Spinal cord (tissue), 10 donors: Measurements from ENCODE around the gene PARVB. TPM values are rescaled to one million over a fixed set of nuclear protein-coding genes. Genes with fewer than 3 reads are reported as not detected.
"Not testable (repeated sequence)": the region's sequence is repeated elsewhere in the genome, so short reads cannot be mapped to it uniquely, and the experiment has no call there.

Source experiments
- DNase-seq, 6 donors: peaks; one replicate each; pipeline versions ENCODE4 v3.0.0 to v3.0.0-alpha.2; 2013 to 2015; ENCODE audit warnings: low spot score in 6 of 6, low read depth in 4 of 6
- H3K27ac ChIP-seq: one replicate; pipeline ENCODE4 v1.5.1; 2013; ENCODE audit warnings: low read depth, low read length, control low read depth
- H3K27me3 ChIP-seq: one replicate; pipeline ENCODE4 v1.6.1; 2013; ENCODE audit warnings: low read length; ENCODE audit not compliant: control insufficient read depth, insufficient read depth
- H3K36me3 ChIP-seq: one replicate; pipeline ENCODE4 v1.6.1; 2013; ENCODE audit warnings: low read length; ENCODE audit not compliant: control insufficient read depth, insufficient read depth
- H3K4me1 ChIP-seq: one replicate; pipeline ENCODE4 v1.6.1; 2013; ENCODE audit warnings: low read length; ENCODE audit not compliant: control insufficient read depth, insufficient read depth
- H3K4me3 ChIP-seq: one replicate; pipeline ENCODE4 v1.5.1; 2013; ENCODE audit warnings: low read depth, low read length, control low read depth
- H3K9me3 ChIP-seq: one replicate; pipeline ENCODE4 v1.6.1; 2013; ENCODE audit warnings: low read length; ENCODE audit not compliant: control insufficient read depth, insufficient read depth
- WGBS: methylation state at CpG from one replicate; pipeline ENCODE4 v1.1.5; 2013; ENCODE audit warnings: missing lambda C conversion rate; ENCODE audit not compliant: insufficient coverage; 5-methylcytosine and 5-hydroxymethylcytosine counted together
- polyA plus RNA-seq, 2 donors: library from polyadenylated mRNA; unstranded; fragments of 120-200 nt; gene quantifications; one replicate each; pipeline ENCODE4 v1.2.1, GENCODE V29; 2013; ENCODE audit not compliant: insufficient read length in 2 of 2
- total RNA-seq, 2 donors: library from RNA; depleted of rRNA in 1 of 2; stranded (reverse); fragments of 120-200 nt in 1 of 2; fragments of >200 nt in 1 of 2; gene quantifications; one replicate each; pipeline versions ENCODE4 v1.2.3 to v1.2.4, GENCODE V29; 2013 to 2014
- donor health status: healthy.

The PARVB gene
- total and polyA plus RNA-seq, 4 donors, result 9.7 to 26.0 (median 18.9) TPM

- WGBS, result 70% methylated on average over 6 of the region's 14 CpGs
- no peaks in the 10 kb centered on the region for H3K36me3 ChIP-seq
These were observed 84.8 kb downstream of the PARVB start for GRCh38 chr22:44108806-44109385.

GRCh38 chr22:44109416-44109815 is 85.3 kb downstream of the PARVB start:
- whole genome bisulfite sequencing, result 76% methylated on average over 4 of the region's 4 CpGs
- peak in 1 of 6 donors; percentile 17 for DNase-seq

More at GRCh38 chr22:44108806-44109385, 84.8 kb downstream of the PARVB start:
- peak in 1 of 6 donors; percentile 39 for DNase-seq
- Histone ChIP-seq H3K27me3 (no peaks in the 10 kb centered on the region), H3K9me3 (no peaks in the 10 kb centered on the region), H3K4me1 (peaks cover 6% of the 10 kb centered on the region), H3K27ac (no peak overlapping the region), H3K4me3 (no peak overlapping the region)

GRCh38 chr22:44110656-44111055 is 86.6 kb downstream of the PARVB start:
- H3K36me3 ChIP-seq, H3K27ac ChIP-seq, H3K4me3 ChIP-seq, H3K4me1 ChIP-seq, H3K9me3 ChIP-seq, H3K27me3 ChIP-seq, DNase-seq: not testable (repeated sequence)
- 100% methylated on average over 4 of the region's 6 CpGs for WGBS

More at GRCh38 chr22:44109416-44109815, 85.3 kb downstream of the PARVB start:
- Histone ChIP-seq H3K4me1 (peaks cover 6% of the 10 kb centered on the region), H3K9me3 (no peaks in the 10 kb centered on the region), H3K27ac (no peak overlapping the region), H3K27me3 (no peaks in the 10 kb centered on the region), H3K36me3 (no peaks in the 10 kb centered on the region), H3K4me3 (no peak overlapping the region)

GRCh38 chr22:44111562-44112155 is 87.6 kb downstream of the PARVB start:
- 43% methylated on average over 7 of the region's 9 CpGs for WGBS
- H3K36me3 ChIP-seq, result no peaks in the 10 kb centered on the region

GRCh38 chr22:44112191-44112590 is 88.1 kb downstream of the PARVB start:
- no peak for DNase-seq

More at GRCh38 chr22:44111562-44112155, 87.6 kb downstream of the PARVB start:
- no peak overlapping the region for H3K4me3 ChIP-seq
- H3K4me1 ChIP-seq, result peaks cover 10% of the 10 kb centered on the region
- DNase-seq, result no peak
- H3K27ac ChIP-seq, result no peak overlapping the region
- H3K9me3 ChIP-seq, result no peaks in the 10 kb centered on the region
- no peaks in the 10 kb centered on the region for H3K27me3 ChIP-seq

GRCh38 chr22:44116331-44116730 is 92.2 kb downstream of the PARVB start:
- H3K9me3 ChIP-seq, result no peaks in the 10 kb centered on the region
- peaks cover 5% of the 10 kb centered on the region for H3K36me3 ChIP-seq
- no peak for DNase-seq
- H3K27ac ChIP-seq, result no peak overlapping the region
- H3K4me1 ChIP-seq, result peaks cover 12% of the 10 kb centered on the region
- WGBS, result 95% methylated on average over 12 of the region's 12 CpGs
- H3K27me3 ChIP-seq, result no peaks in the 10 kb centered on the region
- no peak overlapping the region for H3K4me3 ChIP-seq

More at GRCh38 chr22:44112191-44112590, 88.1 kb downstream of the PARVB start:
- WGBS, result 69% methylated on average over 9 of the region's 11 CpGs
- Histone ChIP-seq H3K27ac (no peak overlapping the region), H3K27me3 (no peaks in the 10 kb centered on the region), H3K4me3 (no peak overlapping the region), H3K4me1 (peaks cover 10% of the 10 kb centered on the region), H3K9me3 (no peaks in the 10 kb centered on the region), H3K36me3 (no peaks in the 10 kb centered on the region)

GRCh38 chr22:44116755-44117684 is 92.9 kb downstream of the PARVB start:
- no peaks in the 10 kb centered on the region for H3K9me3 ChIP-seq
- H3K27ac ChIP-seq, result no peak overlapping the region
- no peaks in the 10 kb centered on the region for H3K27me3 ChIP-seq
- H3K4me1 ChIP-seq, result peaks cover 8% of the 10 kb centered on the region
- WGBS, result 76% methylated on average over 7 of the region's 16 CpGs
- no peak for DNase-seq
- H3K4me3 ChIP-seq, result no peak overlapping the region
- H3K36me3 ChIP-seq, result peaks cover 5% of the 10 kb centered on the region

- no peak overlapping the region for H3K4me3 ChIP-seq
- DNase-seq, result no peak
- H3K9me3 ChIP-seq, result no peaks in the 10 kb centered on the region
- no peak overlapping the region for H3K27ac ChIP-seq
- WGBS, result 33% methylated on average over 1 of the region's 3 CpGs
- H3K4me1 ChIP-seq, result peaks cover 8% of the 10 kb centered on the region
- H3K27me3 ChIP-seq, result no peaks in the 10 kb centered on the region
- peaks cover 5% of the 10 kb centered on the region for H3K36me3 ChIP-seq
These were observed 93.6 kb downstream of the PARVB start for GRCh38 chr22:44117746-44118145.

GRCh38 chr22:44118645-44119315 is 94.7 kb downstream of the PARVB start:
- no peak for DNase-seq
- Histone ChIP-seq H3K9me3 (no peaks in the 10 kb centered on the region), H3K4me1 (peaks cover 8% of the 10 kb centered on the region), H3K27me3 (no peaks in the 10 kb centered on the region), H3K4me3 (no peak overlapping the region), H3K27ac (no peak overlapping the region), H3K36me3 (peaks cover 5% of the 10 kb centered on the region)
- whole genome bisulfite sequencing, result 76% methylated on average over 9 of the region's 12 CpGs
